ENCODE results near the gene CLEC10A.
"Not testable (repeated sequence)": the region's sequence is repeated elsewhere in the genome, so short reads cannot be mapped to it uniquely, and the experiment has no call there.

CLEC10A gene

GRCh38 chr17:7056386-7056785 lies 23.7 kb downstream of the CLEC10A start:
- no peak overlapping the region for H2BK12ac ChIP-seq (ENCODE audit: low read length in 2 of 2)
- H3K27ac ChIP-seq (ENCODE audit: low read length, poor library complexity, severe bottlenecking): no peak overlapping the region
- no peak overlapping the region for H3K14ac ChIP-seq (ENCODE audit: low read length in 2 of 2)
- H2BK15ac ChIP-seq (ENCODE audit: low read depth, poor library complexity, severe bottlenecking): no peak overlapping the region
- no peak overlapping the region for H3K9ac ChIP-seq (ENCODE audit: low read length)
- no peak overlapping the region for H3K18ac ChIP-seq (ENCODE audit: low read depth in 1 of 2, low read length in 2 of 2)
- no peak overlapping the region for H4K91ac ChIP-seq (ENCODE audit: low read length)
- no peak overlapping the region for H2AFZ ChIP-seq (ENCODE audit: low read depth, low read length)
- H3K23ac ChIP-seq (ENCODE audit: low read length in 2 of 2): no peak overlapping the region
- H4K8ac ChIP-seq (ENCODE audit: low read length): no peak overlapping the region
- WGBS: 69% methylated on average over 4 of the region's 4 CpGs
- H3K4me2 ChIP-seq (ENCODE audit: low read length, poor library complexity, severe bottlenecking): no peak overlapping the region
- peaks cover 3 to 23% of the 10 kb centered on the region in 2 experiments for H3K27me3 ChIP-seq (ENCODE audit: control insufficient read depth in 1 of 2, insufficient read depth in 1 of 2, low read length in 2 of 2)
- H2AK5ac ChIP-seq (ENCODE audit: low read length, severe bottlenecking): no peak overlapping the region
- no peaks in the 10 kb centered on the region for H3K36me3 ChIP-seq (ENCODE audit: control insufficient read depth in 1 of 2, insufficient read depth in 2 of 2, low read depth in 1 of 2, low read length in 2 of 2)
- peaks cover 5% of the 10 kb centered on the region for H3K4me1 ChIP-seq (ENCODE audit: control insufficient read depth, insufficient read depth, low read depth, low read length)
- H3K9me3 ChIP-seq (ENCODE audit: control insufficient read depth, low read length): no peaks in the 10 kb centered on the region
- H3K4me3 ChIP-seq (ENCODE audit: insufficient read depth in 1 of 2, low read depth in 1 of 2, low read length in 2 of 2): no peak overlapping the region
- no peaks in the 10 kb centered on the region for H3K79me1 ChIP-seq (replicated peaks; ENCODE audit: low read length, poor library complexity, severe bottlenecking)
- DNase-seq: peak; percentile 57
- H2BK120ac ChIP-seq (ENCODE audit: low read depth, low read length): no peak overlapping the region
- no peak overlapping the region for H2BK5ac ChIP-seq (ENCODE audit: low read depth, low read length, poor library complexity, severe bottlenecking)
- H3K4ac ChIP-seq (ENCODE audit: low read depth in 1 of 2, low read length in 2 of 2): no peak overlapping the region

GRCh38 chr17:7050583-7050982 lies 29.5 kb downstream of the CLEC10A start:
- not testable (repeated sequence) for H3K23ac ChIP-seq (ENCODE audit: low read length in 2 of 2); H2BK15ac ChIP-seq (ENCODE audit: low read depth, poor library complexity, severe bottlenecking); H3K4ac ChIP-seq (ENCODE audit: low read depth in 1 of 2, low read length in 2 of 2); H2BK120ac ChIP-seq (ENCODE audit: low read depth, low read length); H3K18ac ChIP-seq (ENCODE audit: low read depth in 1 of 2, low read length in 2 of 2); H3K9ac ChIP-seq (ENCODE audit: low read length); H4K8ac ChIP-seq (ENCODE audit: low read length); H3K4me3 ChIP-seq (ENCODE audit: insufficient read depth in 1 of 2, low read depth in 1 of 2, low read length in 2 of 2); H3K79me1 ChIP-seq (replicated peaks; ENCODE audit: low read length, poor library complexity, severe bottlenecking); H3K14ac ChIP-seq (ENCODE audit: low read length in 2 of 2); H3K9me3 ChIP-seq (ENCODE audit: control insufficient read depth, low read length); H2BK12ac ChIP-seq (ENCODE audit: low read length in 2 of 2); DNase-seq; H2AK5ac ChIP-seq (ENCODE audit: low read length, severe bottlenecking); H2AFZ ChIP-seq (ENCODE audit: low read depth, low read length); H2BK5ac ChIP-seq (ENCODE audit: low read depth, low read length, poor library complexity, severe bottlenecking); H3K4me2 ChIP-seq (ENCODE audit: low read length, poor library complexity, severe bottlenecking); H3K36me3 ChIP-seq (ENCODE audit: control insufficient read depth in 1 of 2, insufficient read depth in 2 of 2, low read depth in 1 of 2, low read length in 2 of 2); H3K4me1 ChIP-seq (ENCODE audit: control insufficient read depth, insufficient read depth, low read depth, low read length); H3K27ac ChIP-seq (ENCODE audit: low read length, poor library complexity, severe bottlenecking)
- Histone ChIP-seq H3K27me3 (ENCODE audit: control insufficient read depth in 1 of 2, insufficient read depth in 1 of 2, low read length in 2 of 2) (peaks cover 17 to 53% of the 10 kb centered on the region in 2 experiments), H4K91ac (ENCODE audit: low read length) (peak overlapping the region; percentile 63)
- WGBS: 88% methylated on average over 9 of the region's 9 CpGs

GRCh38 chr17:7048968-7049367 lies 31.1 kb downstream of the CLEC10A start:
- no peak overlapping the region for H4K91ac ChIP-seq (ENCODE audit: low read length)
- H3K9ac ChIP-seq (ENCODE audit: low read length): no peak overlapping the region
- H3K23ac ChIP-seq (ENCODE audit: low read length in 2 of 2): no peak overlapping the region
- H2AK5ac ChIP-seq (ENCODE audit: low read length, severe bottlenecking): no peak overlapping the region
- peak; percentile 69 for DNase-seq
- no peak overlapping the region for H2AFZ ChIP-seq (ENCODE audit: low read depth, low read length)
- no peaks in the 10 kb centered on the region for H3K36me3 ChIP-seq (ENCODE audit: control insufficient read depth in 1 of 2, insufficient read depth in 2 of 2, low read depth in 1 of 2, low read length in 2 of 2)
- no peak overlapping the region for H3K4me3 ChIP-seq (ENCODE audit: insufficient read depth in 1 of 2, low read depth in 1 of 2, low read length in 2 of 2)
- no peak overlapping the region for H2BK12ac ChIP-seq (ENCODE audit: low read length in 2 of 2)
- H3K14ac ChIP-seq (ENCODE audit: low read length in 2 of 2): no peak overlapping the region
- H2BK5ac ChIP-seq (ENCODE audit: low read depth, low read length, poor library complexity, severe bottlenecking): no peak overlapping the region
- H3K9me3 ChIP-seq (ENCODE audit: control insufficient read depth, low read length): no peaks in the 10 kb centered on the region
- WGBS: 46% methylated on average over 5 of the region's 6 CpGs
- no peaks in the 10 kb centered on the region for H3K79me1 ChIP-seq (replicated peaks; ENCODE audit: low read length, poor library complexity, severe bottlenecking)
- H2BK15ac ChIP-seq (ENCODE audit: low read depth, poor library complexity, severe bottlenecking): no peak overlapping the region
- no peak overlapping the region for H3K4me2 ChIP-seq (ENCODE audit: low read length, poor library complexity, severe bottlenecking)
- no peak overlapping the region for H3K27ac ChIP-seq (ENCODE audit: low read length, poor library complexity, severe bottlenecking)
- H3K4ac ChIP-seq (ENCODE audit: low read depth in 1 of 2, low read length in 2 of 2): no peak overlapping the region
- H3K27me3 ChIP-seq (ENCODE audit: control insufficient read depth in 1 of 2, insufficient read depth in 1 of 2, low read length in 2 of 2): peaks cover 26 to 56% of the 10 kb centered on the region in 2 experiments
- H3K4me1 ChIP-seq (ENCODE audit: control insufficient read depth, insufficient read depth, low read depth, low read length): peaks cover 10% of the 10 kb centered on the region
- H3K18ac ChIP-seq (ENCODE audit: low read depth in 1 of 2, low read length in 2 of 2): no peak overlapping the region
- no peak overlapping the region for H4K8ac ChIP-seq (ENCODE audit: low read length)
- no peak overlapping the region for H2BK120ac ChIP-seq (ENCODE audit: low read depth, low read length)

- DNase-seq: no peak
- no peak overlapping the region for H3K9ac ChIP-seq (ENCODE audit: low read length)
- H2BK120ac ChIP-seq (ENCODE audit: low read depth, low read length): no peak overlapping the region
Measured at GRCh38 chr17:7047566-7047965, 32.5 kb downstream of the CLEC10A start.

More at GRCh38 chr17:7047566-7047965, 32.5 kb downstream of the CLEC10A start:
- Histone ChIP-seq H3K36me3 (ENCODE audit: control insufficient read depth in 1 of 2, insufficient read depth in 2 of 2, low read depth in 1 of 2, low read length in 2 of 2) (no peaks in the 10 kb centered on the region), H2BK12ac (ENCODE audit: low read length in 2 of 2) (no peak overlapping the region), H3K4ac (ENCODE audit: low read depth in 1 of 2, low read length in 2 of 2) (no peak overlapping the region), H3K79me1 (replicated peaks; ENCODE audit: low read length, poor library complexity, severe bottlenecking) (no peaks in the 10 kb centered on the region), H2AK5ac (ENCODE audit: low read length, severe bottlenecking) (no peak overlapping the region), H3K18ac (ENCODE audit: low read depth in 1 of 2, low read length in 2 of 2) (no peak overlapping the region), H3K9me3 (ENCODE audit: control insufficient read depth, low read length) (no peaks in the 10 kb centered on the region), H3K4me2 (ENCODE audit: low read length, poor library complexity, severe bottlenecking) (no peak overlapping the region), H3K4me3 (ENCODE audit: insufficient read depth in 1 of 2, low read depth in 1 of 2, low read length in 2 of 2) (no peak overlapping the region), H2BK5ac (ENCODE audit: low read depth, low read length, poor library complexity, severe bottlenecking) (no peak overlapping the region), H4K8ac (ENCODE audit: low read length) (no peak overlapping the region), H2AFZ (ENCODE audit: low read depth, low read length) (no peak overlapping the region), H3K27me3 (ENCODE audit: control insufficient read depth in 1 of 2, insufficient read depth in 1 of 2, low read length in 2 of 2) (peaks cover 37 to 61% of the 10 kb centered on the region in 2 experiments), H2BK15ac (ENCODE audit: low read depth, poor library complexity, severe bottlenecking) (no peak overlapping the region), H3K27ac (ENCODE audit: low read length, poor library complexity, severe bottlenecking) (no peak overlapping the region), H4K91ac (ENCODE audit: low read length) (no peak overlapping the region), H3K4me1 (ENCODE audit: control insufficient read depth, insufficient read depth, low read depth, low read length) (peaks cover 23% of the 10 kb centered on the region), H3K14ac (ENCODE audit: low read length in 2 of 2) (no peak overlapping the region), H3K23ac (ENCODE audit: low read length in 2 of 2) (no peak overlapping the region)
- no CpG with 5 or more reads among the region's 6 CpGs for WGBS
